ENCODE measurements around the gene TCF7L2.
"Not testable (repeated sequence)": the region's sequence is repeated elsewhere in the genome, so short reads cannot be mapped to it uniquely, and the experiment has no call there.

The TCF7L2 gene

GRCh38 chr10:113047963-113048781 is 98.1 kb downstream of the TCF7L2 start:
- no peak for DNase-seq

- no peak for DNase-seq
Observed at GRCh38 chr10:113049881-113050280, 99.8 kb downstream of the TCF7L2 start.

- no peak for DNase-seq
Observed at GRCh38 chr10:113052076-113052830, 102.2 kb downstream of the TCF7L2 start.

- DNase-seq, result no peak
Observed at GRCh38 chr10:113053091-113053490, 103.0 kb downstream of the TCF7L2 start.

GRCh38 chr10:113053881-113054280 is 103.8 kb downstream of the TCF7L2 start:
- no peak for DNase-seq

- no peak for DNase-seq
Observed at GRCh38 chr10:113055458-113055857, 105.4 kb downstream of the TCF7L2 start.

- DNase-seq, result no peak
Observed at GRCh38 chr10:113056030-113056429, 106.0 kb downstream of the TCF7L2 start.

- DNase-seq, result no peak
Observed at GRCh38 chr10:113056441-113057021, 106.5 kb downstream of the TCF7L2 start.

GRCh38 chr10:113057948-113058522 is 108.0 kb downstream of the TCF7L2 start:
- DNase-seq, result no peak

GRCh38 chr10:113058523-113059370 is 108.7 kb downstream of the TCF7L2 start:
- no peak for DNase-seq

GRCh38 chr10:113059371-113059780 is 109.3 kb downstream of the TCF7L2 start:
- no peak for DNase-seq

- DNase-seq, result peak in 1 of 2 donors; percentile 3
Observed at GRCh38 chr10:113060201-113061053, 110.4 kb downstream of the TCF7L2 start.

- DNase-seq, result no peak
Observed at GRCh38 chr10:113061054-113061430, 111.0 kb downstream of the TCF7L2 start.

GRCh38 chr10:113061557-113061956 is 111.5 kb downstream of the TCF7L2 start:
- DNase-seq, result no peak

- no peak for DNase-seq
Observed at GRCh38 chr10:113063043-113063967, 113.3 kb downstream of the TCF7L2 start.

GRCh38 chr10:113064039-113064438 is 114.0 kb downstream of the TCF7L2 start:
- no peak for DNase-seq

- not testable (repeated sequence) for DNase-seq
Observed at GRCh38 chr10:113066120-113066519, 116.1 kb downstream of the TCF7L2 start.

GRCh38 chr10:113066561-113067312 is 116.7 kb downstream of the TCF7L2 start:
- DNase-seq, result no peak

GRCh38 chr10:113067501-113067900 is 117.5 kb downstream of the TCF7L2 start:
- no peak for DNase-seq
